ENCODE data around the gene CDKN1C. TPM values are rescaled to one million over a fixed set of nuclear protein-coding genes. Genes with fewer than 3 reads are reported as not detected.

Gene CDKN1C
- total RNA-seq, 1 experiment from 2014 or later, result 12.9 TPM

- ChIA-PET CTCF (no interaction called here), POLR2A (ENCODE audit: unreplicated experiment) (no interaction called here)
- Histone ChIP-seq H3K9ac (ENCODE audit: low read length) (no peak overlapping the region), H3K79me2 (ENCODE audit: low read length) (no peaks in the 10 kb centered on the region), H3K36me3 (ENCODE audit: low read depth, low read length) (no peaks in the 10 kb centered on the region), H3F3A (ENCODE audit: low read length, unreplicated experiment) (no peaks in the 10 kb centered on the region), H3K9me2 (replicated peaks; ENCODE audit: low read length) (no peaks in the 10 kb centered on the region), H3K4me2 (ENCODE audit: low read length) (no peak overlapping the region; the same call in 1 of the 2 replicates), H3K9me3 (ENCODE audit: low read length) (no peaks in the 10 kb centered on the region), H2AFZ (ENCODE audit: low read length) (no peak overlapping the region), H4K20me1 (ENCODE audit: low read length) (no peaks in the 10 kb centered on the region), H3K4me3 (ENCODE audit: low read length) (no peak overlapping the region), H3K27me3 (ENCODE audit: low read length) (no peaks in the 10 kb centered on the region), H3K27ac (ENCODE audit: low read length) (no peak overlapping the region), H3K4me1 (ENCODE audit: insufficient read depth, low read length) (peaks cover 32% of the 10 kb centered on the region)
- no TSS peak for BruUV-seq (replicated peaks)
- TF ChIP-seq EZH2phosphoT487 (IDR thresholded peaks at IDR 0.05; ENCODE audit: borderline replicate concordance, low read length) (no peak), CTCF (conservative IDR thresholded peaks at IDR 0.05; ENCODE audit: low read depth, low read length) (no peak)
- intact Hi-C loops (cut with micrococcal nuclease), result no loop called here
- ATAC-seq, result peak; percentile 6; the same call in 1 of the 2 replicates
- DNase-seq, result peak; percentile 16
Measured at GRCh38 chr11:2904153-2905052, 18.8 kb upstream of the CDKN1C start.

GRCh38 chr11:2903672-2904011 lies 18.1 kb upstream of the CDKN1C start:
- Histone ChIP-seq H3K9me3 (ENCODE audit: low read length) (no peaks in the 10 kb centered on the region), H3K4me2 (ENCODE audit: low read length) (no peak overlapping the region), H4K20me1 (ENCODE audit: low read length) (no peaks in the 10 kb centered on the region), H3K4me1 (ENCODE audit: insufficient read depth, low read length) (peaks cover 39% of the 10 kb centered on the region), H3K9ac (ENCODE audit: low read length) (no peak overlapping the region), H3K4me3 (ENCODE audit: low read length) (no peak overlapping the region), H3K36me3 (ENCODE audit: low read depth, low read length) (no peaks in the 10 kb centered on the region), H3F3A (ENCODE audit: low read length, unreplicated experiment) (no peaks in the 10 kb centered on the region), H3K27ac (ENCODE audit: low read length) (no peak overlapping the region), H3K79me2 (ENCODE audit: low read length) (no peaks in the 10 kb centered on the region), H3K27me3 (ENCODE audit: low read length) (no peaks in the 10 kb centered on the region), H2AFZ (ENCODE audit: low read length) (no peak overlapping the region), H3K9me2 (replicated peaks; ENCODE audit: low read length) (no peaks in the 10 kb centered on the region)
- TF ChIP-seq EZH2 (IDR thresholded peaks at IDR 0.05; ENCODE audit: low read length, unreplicated experiment) (no peak), EZH2phosphoT487 (IDR thresholded peaks at IDR 0.05; ENCODE audit: borderline replicate concordance, low read length) (no peak), CTCF (conservative IDR thresholded peaks at IDR 0.05; ENCODE audit: low read depth, low read length) (no peak)
- ChIA-PET CTCF (interaction anchor here (1.0 kb wide), 1 partner anchor 26 kb away, joined by 3 read pairs; no protein-coding TSS in a partner anchor), POLR2A (ENCODE audit: unreplicated experiment) (no interaction called here)
- no peak for ATAC-seq
- no TSS peak for BruUV-seq (replicated peaks)
- intact Hi-C loops (cut with micrococcal nuclease), result no loop called here
- no peak for DNase-seq
